Colonic mucosa (tissue), 4 donors: Measurements from ENCODE around the gene TMEM39B. TPM values are rescaled to one million over a fixed set of nuclear protein-coding genes. Genes with fewer than 3 reads are reported as not detected.
"Not testable (repeated sequence)": the region's sequence is repeated elsewhere in the genome, so short reads cannot be mapped to it uniquely, and the experiment has no call there.

Experiments used
- DNase-seq: peaks from one replicate; pipeline ENCODE4 v3.0.0-alpha.2; 2020
- H3K27ac ChIP-seq: fragments of 200-600 bp; one replicate; pipeline ENCODE4 v1.8.0; 2021
- H3K27me3 ChIP-seq: fragments of 200-600 bp; one replicate; pipeline ENCODE4 v1.8.0; 2021
- H3K36me3 ChIP-seq: fragments of 200-600 bp; one replicate; pipeline ENCODE4 v1.8.0; 2021
- H3K4me1 ChIP-seq: fragments of 200-600 bp; one replicate; pipeline ENCODE4 v1.8.0; 2021; ENCODE audit warnings: mild to moderate bottlenecking
- H3K4me3 ChIP-seq: fragments of 200-600 bp; one replicate; pipeline ENCODE4 v1.8.0; 2021
- H3K9ac ChIP-seq, 2 donors: one replicate each; pipeline ENCODE4 v1.7.0; 2013; ENCODE audit warnings: control low read depth in 2 of 2, low read depth in 2 of 2, low read length in 2 of 2
- H3K9me3 ChIP-seq: fragments of 200-600 bp; one replicate; pipeline ENCODE4 v1.8.0; 2021
- CTCF ChIP-seq: fragments of 200-600 bp; IDR thresholded peaks from one replicate; pipeline ENCODE4 v1.8.0; 2022; ENCODE audit warnings: antibody characterized with exemption, mild to moderate bottlenecking
- intact Hi-C: fragments of 100-400 bp; cut with DNase I; formaldehyde crosslinking; loops from one replicate; pipeline ENCODE4 v1.14.1; 2022
- total RNA-seq, 2 donors: library from RNA; stranded (reverse); fragmentation: NEBNext Ultra II Directional in 1 of 2; extraction: Animal tissue kit (Norgen Biotek cat#: 25700) in 1 of 2; gene quantifications; one replicate each; pipeline ENCODE4 v1.2.1, GENCODE V29; 2021
- donor health status: healthy.
- donor health status: DM: no; HTN: no; CAD: no.
- donor health status: DM: no; HTN: no; CAD: no.

The TMEM39B gene
- total RNA-seq, 2 donors from 2014 or later: 12.3 to 18.2 TPM

DNA sequence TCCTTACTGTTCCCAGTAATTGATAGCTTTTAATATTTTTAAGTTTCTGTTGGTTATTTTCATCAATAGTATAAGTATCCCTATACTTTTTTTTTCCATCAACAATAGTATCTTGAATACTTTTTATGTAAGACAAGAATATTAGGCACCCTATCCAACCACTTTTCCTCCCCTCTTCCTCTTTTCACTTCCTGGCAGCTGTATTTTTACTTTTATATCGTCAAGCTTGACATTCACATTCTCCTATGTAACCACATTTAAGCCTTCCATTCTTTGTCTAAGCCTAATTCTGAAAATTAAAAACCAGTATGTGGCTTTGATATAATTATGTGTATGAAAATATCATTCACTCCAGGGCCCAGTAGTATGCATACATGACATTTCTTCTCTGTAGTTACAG lies 9.3 kb downstream of the TMEM39B start:
- H3K27ac ChIP-seq: no peak overlapping the region
- intact Hi-C loops: no loop called here
- no peaks in the 10 kb centered on the region for H3K36me3 ChIP-seq
- H3K9ac ChIP-seq: no peak overlapping the region
- no peaks in the 10 kb centered on the region for H3K27me3 ChIP-seq
- H3K4me3 ChIP-seq: no peak overlapping the region
- no peak for DNase-seq
- no peak for TF ChIP-seq CTCF
- no peaks in the 10 kb centered on the region for H3K9me3 ChIP-seq
- no peaks in the 10 kb centered on the region for H3K4me1 ChIP-seq

DNA sequence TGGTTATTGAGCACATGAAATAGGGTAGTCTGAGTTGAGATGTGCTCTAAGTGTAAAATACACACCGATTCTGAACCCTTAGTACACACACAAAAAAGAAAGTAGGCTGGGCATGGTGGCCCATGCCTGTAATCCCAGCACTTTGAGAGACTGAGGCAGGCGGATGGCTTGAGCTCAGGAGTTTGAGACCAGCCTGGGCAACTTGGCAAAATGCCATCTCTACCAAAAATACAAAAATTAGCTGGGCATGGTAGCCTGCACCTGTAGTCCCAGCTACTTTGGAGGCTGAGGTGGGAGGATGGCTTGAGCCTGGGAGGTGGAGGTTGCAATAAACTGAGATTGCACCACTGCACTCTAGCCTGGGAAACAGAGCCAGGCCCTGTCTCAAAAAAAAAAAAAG lies 13.6 kb downstream of the TMEM39B start:
- H3K36me3 ChIP-seq, intact Hi-C loops, DNase-seq: not testable (repeated sequence)

GRCh38 chr1:32091176-32091575 lies 18.4 kb downstream of the TMEM39B start:
- H3K36me3 ChIP-seq: peaks cover 7% of the 10 kb centered on the region
- intact Hi-C loops: no loop called here
- no peak for DNase-seq
- H3K27ac ChIP-seq: no peak overlapping the region
- no peaks in the 10 kb centered on the region for H3K9me3 ChIP-seq
- H3K27me3 ChIP-seq: no peaks in the 10 kb centered on the region
- TF ChIP-seq CTCF: no peak
- no peaks in the 10 kb centered on the region for H3K4me1 ChIP-seq
- no peak overlapping the region for H3K4me3 ChIP-seq
- no peak overlapping the region for H3K9ac ChIP-seq

More for the DNA sequence above, 13.6 kb downstream of the TMEM39B start:
- H3K9ac ChIP-seq, H3K4me1 ChIP-seq, H3K27ac ChIP-seq, H3K27me3 ChIP-seq, H3K9me3 ChIP-seq, H3K4me3 ChIP-seq: not testable (repeated sequence)

- H3K9me3 ChIP-seq: no peaks in the 10 kb centered on the region
- H3K4me3 ChIP-seq: no peak overlapping the region
- no peak for DNase-seq
- intact Hi-C loops: no loop called here
- peaks cover 7% of the 10 kb centered on the region for H3K36me3 ChIP-seq
- no peaks in the 10 kb centered on the region for H3K4me1 ChIP-seq
- no peak overlapping the region for H3K9ac ChIP-seq
- H3K27ac ChIP-seq: no peak overlapping the region
- no peak for TF ChIP-seq CTCF
- no peaks in the 10 kb centered on the region for H3K27me3 ChIP-seq
These were observed 18.9 kb downstream of the TMEM39B start for GRCh38 chr1:32091591-32091990.

GRCh38 chr1:32094746-32095521 lies 22.2 kb downstream of the TMEM39B start:
- H3K9ac ChIP-seq: no peak overlapping the region
- TF ChIP-seq CTCF: no peak
- intact Hi-C loops: no loop called here
- H3K4me3 ChIP-seq: no peak overlapping the region
- DNase-seq: peak; percentile 24
- no peaks in the 10 kb centered on the region for H3K4me1 ChIP-seq
- H3K27me3 ChIP-seq: no peaks in the 10 kb centered on the region
- H3K36me3 ChIP-seq: peaks cover 7% of the 10 kb centered on the region
- H3K9me3 ChIP-seq: no peaks in the 10 kb centered on the region
- H3K27ac ChIP-seq: peak overlapping the region; percentile 50

DNA sequence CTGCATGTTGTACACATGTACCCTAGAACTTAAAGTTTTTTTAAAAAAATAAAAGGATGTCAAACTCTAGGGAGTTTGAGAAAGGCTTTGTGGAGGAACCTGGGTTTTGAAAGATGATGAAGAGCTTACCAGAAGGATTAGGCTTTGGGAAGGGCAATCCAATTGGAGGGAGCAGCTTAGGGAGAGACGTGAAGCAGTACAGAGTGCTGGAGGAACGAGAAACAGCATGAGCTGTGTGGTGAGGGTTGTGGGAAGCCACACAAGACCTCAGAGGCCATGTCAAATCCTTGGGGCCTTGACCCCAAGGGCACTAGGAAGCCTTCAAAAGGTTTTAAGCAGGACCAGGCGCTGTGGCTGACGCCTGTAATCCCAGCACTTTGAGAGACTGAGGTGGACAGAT lies 26.7 kb downstream of the TMEM39B start:
- Histone ChIP-seq H3K9ac (no peak overlapping the region), H3K4me3 (no peak overlapping the region), H3K4me1 (no peaks in the 10 kb centered on the region), H3K9me3 (no peaks in the 10 kb centered on the region), H3K27me3 (no peaks in the 10 kb centered on the region), H3K36me3 (peaks cover 7% of the 10 kb centered on the region), H3K27ac (no peak overlapping the region)
- intact Hi-C loops: no loop called here
- TF ChIP-seq CTCF: no peak
- no peak for DNase-seq
